Astrocyte (in vitro differentiated cells and primary cell): Measurements from ENCODE around the gene MED27. TPM values are rescaled to one million over a fixed set of nuclear protein-coding genes. Genes with fewer than 3 reads are reported as not detected.

Experiments
- DNase-seq: peaks from one replicate; pipeline ENCODE4 v3.0.0-alpha.2; 2010; ENCODE audit warnings: low read depth
- FAIRE-seq: peaks from 2 replicates; lab custom pipeline; 2011; peaks lifted over from hg19 to GRCh38; lab: Jason Lieb, UNC
- H2AFZ ChIP-seq: 2 replicates; pipeline ENCODE4 v1.6.0; 2012; ENCODE audit warnings: low read depth, low read length, inconsistent platforms
- H3K27ac ChIP-seq: 2 replicates; pipeline ENCODE4 v1.5.1; 2011; ENCODE audit warnings: low read depth, low read length, inconsistent platforms
- H3K27me3 ChIP-seq: 2 replicates; pipeline ENCODE4 v1.6.0; 2011; ENCODE audit warnings: low read length, inconsistent platforms; ENCODE audit not compliant: insufficient read depth
- H3K36me3 ChIP-seq: 2 replicates; pipeline ENCODE4 v1.5.1; 2011; ENCODE audit warnings: low read length, inconsistent platforms; ENCODE audit not compliant: insufficient read depth
- H3K4me1 ChIP-seq: 2 replicates; pipeline ENCODE4 v1.5.1; 2011; ENCODE audit warnings: low read length, inconsistent platforms; ENCODE audit not compliant: insufficient read depth
- H3K4me2 ChIP-seq: 2 replicates; pipeline ENCODE4 v1.6.0; 2012; ENCODE audit warnings: low read length, inconsistent platforms
- H3K4me3 ChIP-seq: 2 replicates; pipeline ENCODE4 v1.5.1; 2011; ENCODE audit warnings: low read depth, mild to moderate bottlenecking, low read length, inconsistent platforms; ENCODE audit not compliant: insufficient read depth
- H3K79me2 ChIP-seq: 2 replicates; pipeline ENCODE4 v1.6.0; 2012; ENCODE audit warnings: mild to moderate bottlenecking, low read length, inconsistent platforms; ENCODE audit not compliant: insufficient read depth
- H3K9ac ChIP-seq: 2 replicates; pipeline ENCODE4 v1.6.0; 2012; ENCODE audit warnings: mild to moderate bottlenecking, low read length, inconsistent platforms
- H3K9me3 ChIP-seq: 2 replicates; pipeline ENCODE4 v1.5.1; 2012; ENCODE audit warnings: low read depth, mild to moderate bottlenecking, low read length, inconsistent platforms; ENCODE audit not compliant: insufficient read depth
- H4K20me1 ChIP-seq: 2 replicates; pipeline ENCODE4 v1.6.0; 2012; ENCODE audit warnings: low read length, inconsistent platforms; ENCODE audit not compliant: insufficient read depth
- H3K27ac Mint-ChIP-seq: one replicate; pipeline ENCODE4 v1.8.0; 2021; ENCODE audit warnings: mild to moderate bottlenecking, mixed read lengths; ENCODE audit not compliant: unreplicated experiment
- H3K27me3 Mint-ChIP-seq: one replicate; pipeline ENCODE4 v1.8.0; 2021; ENCODE audit warnings: low read depth, mixed read lengths; ENCODE audit not compliant: unreplicated experiment
- H3K36me3 Mint-ChIP-seq: one replicate; pipeline ENCODE4 v1.8.0; 2021; ENCODE audit warnings: low read depth, mixed read lengths; ENCODE audit not compliant: unreplicated experiment
- H3K4me1 Mint-ChIP-seq: one replicate; pipeline ENCODE4 v1.8.0; 2021; ENCODE audit warnings: low read depth, mixed read lengths; ENCODE audit not compliant: unreplicated experiment
- H3K4me3 Mint-ChIP-seq: one replicate; pipeline ENCODE4 v1.8.0; 2021; ENCODE audit warnings: mild to moderate bottlenecking, moderate library complexity, mixed read lengths; ENCODE audit not compliant: unreplicated experiment
- H3K9me3 Mint-ChIP-seq: one replicate; pipeline ENCODE4 v1.8.0; 2021; ENCODE audit warnings: mild to moderate bottlenecking, mixed read lengths; ENCODE audit not compliant: unreplicated experiment
- EZH2 ChIP-seq: IDR thresholded peaks from 2 replicates; pipeline ENCODE4 v1.6.1; 2012; ENCODE audit warnings: mild to moderate bottlenecking, low read length, inconsistent platforms; ENCODE audit not compliant: insufficient read depth
- total RNA-seq: library from RNA; stranded (reverse); gene quantifications from 2 replicates; pipeline ENCODE4 v1.2.1, GENCODE V29; 2021
- TF ChIP-seq, protein P1 (sequence below): IDR thresholded peaks from 2 replicates; pipeline ENCODE4 v1.5.1; 2011; ENCODE audit warnings: low read depth, mild to moderate bottlenecking, inconsistent platforms, low read length, moderate library complexity; ENCODE audit not compliant: insufficient read depth

Gene MED27
- total RNA-seq, 1 donor from 2014 or later: 26.9 TPM

DNA sequence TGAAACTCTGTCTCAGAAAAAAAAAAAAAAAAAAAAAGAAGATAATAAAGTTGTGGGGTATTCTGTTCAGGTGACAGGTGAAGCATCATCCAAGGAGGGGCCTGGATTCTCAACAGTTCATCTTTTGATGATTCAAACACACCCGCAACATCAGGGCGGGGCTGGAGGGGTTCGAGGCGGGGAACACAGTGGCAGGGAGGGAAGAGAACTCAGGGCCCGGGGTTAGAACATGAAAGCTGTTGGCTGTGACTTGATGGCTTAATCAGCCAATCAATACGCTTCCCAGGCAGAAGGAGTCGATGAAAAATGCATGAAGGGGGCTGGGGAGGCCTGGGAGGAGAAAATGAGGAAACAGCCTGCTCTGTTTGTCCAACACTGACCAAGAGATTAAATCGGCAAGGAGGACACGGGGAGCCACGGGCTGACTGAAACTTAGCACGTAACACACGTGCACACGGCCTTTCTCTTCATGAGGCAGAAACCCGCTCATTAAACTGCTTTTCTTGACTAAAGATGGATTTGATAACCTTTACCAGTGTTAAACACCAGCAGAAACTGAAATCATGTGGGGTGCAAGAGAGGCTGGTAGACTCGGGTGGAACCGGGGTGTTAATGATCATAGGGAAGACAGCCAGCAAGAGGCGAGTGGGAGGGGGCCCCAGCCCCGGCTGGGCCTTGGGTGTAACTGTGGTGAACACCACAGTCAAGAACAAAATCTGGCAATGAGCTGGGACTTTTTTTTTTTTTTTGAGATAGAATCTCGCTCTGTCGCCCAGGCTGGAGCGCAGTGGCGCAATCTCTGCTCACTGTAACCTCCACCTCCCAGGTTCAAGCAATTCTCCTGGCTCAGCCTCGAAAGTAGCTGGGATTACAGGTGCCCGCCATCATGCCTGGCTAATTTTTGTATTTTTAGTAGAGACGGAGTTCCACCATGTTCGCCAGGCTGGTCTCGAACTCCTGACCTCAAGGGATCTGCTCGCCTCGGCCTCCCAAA is 234.1 kb downstream of the MED27 start:
- DNase-seq (no peak), FAIRE-seq (no peak)
- H3K36me3 ChIP-seq: no peaks in the 10 kb centered on the region
- no peak for TF ChIP-seq EZH2
- TF ChIP-seq, protein P1, sequence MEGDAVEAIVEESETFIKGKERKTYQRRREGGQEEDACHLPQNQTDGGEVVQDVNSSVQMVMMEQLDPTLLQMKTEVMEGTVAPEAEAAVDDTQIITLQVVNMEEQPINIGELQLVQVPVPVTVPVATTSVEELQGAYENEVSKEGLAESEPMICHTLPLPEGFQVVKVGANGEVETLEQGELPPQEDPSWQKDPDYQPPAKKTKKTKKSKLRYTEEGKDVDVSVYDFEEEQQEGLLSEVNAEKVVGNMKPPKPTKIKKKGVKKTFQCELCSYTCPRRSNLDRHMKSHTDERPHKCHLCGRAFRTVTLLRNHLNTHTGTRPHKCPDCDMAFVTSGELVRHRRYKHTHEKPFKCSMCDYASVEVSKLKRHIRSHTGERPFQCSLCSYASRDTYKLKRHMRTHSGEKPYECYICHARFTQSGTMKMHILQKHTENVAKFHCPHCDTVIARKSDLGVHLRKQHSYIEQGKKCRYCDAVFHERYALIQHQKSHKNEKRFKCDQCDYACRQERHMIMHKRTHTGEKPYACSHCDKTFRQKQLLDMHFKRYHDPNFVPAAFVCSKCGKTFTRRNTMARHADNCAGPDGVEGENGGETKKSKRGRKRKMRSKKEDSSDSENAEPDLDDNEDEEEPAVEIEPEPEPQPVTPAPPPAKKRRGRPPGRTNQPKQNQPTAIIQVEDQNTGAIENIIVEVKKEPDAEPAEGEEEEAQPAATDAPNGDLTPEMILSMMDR: no peak
- no peak overlapping the region for H3K4me3 Mint-ChIP-seq
- peaks cover 3% of the 10 kb centered on the region for H3K9me3 ChIP-seq
- no peaks in the 10 kb centered on the region for H3K79me2 ChIP-seq
- peaks cover 43% of the 10 kb centered on the region for H3K27me3 Mint-ChIP-seq
- H3K4me1 ChIP-seq: no peaks in the 10 kb centered on the region
- no peak overlapping the region for H3K27ac ChIP-seq
- peaks cover under 1% of the 10 kb centered on the region for H4K20me1 ChIP-seq
- no peaks in the 10 kb centered on the region for H3K9me3 Mint-ChIP-seq
- H3K4me3 ChIP-seq: no peak overlapping the region
- H3K4me1 Mint-ChIP-seq: no peaks in the 10 kb centered on the region
- peak overlapping the region; percentile 34 for H3K27ac Mint-ChIP-seq
- H3K36me3 Mint-ChIP-seq: no peaks in the 10 kb centered on the region
- H3K27me3 ChIP-seq: peaks cover 25% of the 10 kb centered on the region
- H3K9ac ChIP-seq: no peak overlapping the region
- no peak overlapping the region for H3K4me2 ChIP-seq
- no peak overlapping the region for H2AFZ ChIP-seq

DNA sequence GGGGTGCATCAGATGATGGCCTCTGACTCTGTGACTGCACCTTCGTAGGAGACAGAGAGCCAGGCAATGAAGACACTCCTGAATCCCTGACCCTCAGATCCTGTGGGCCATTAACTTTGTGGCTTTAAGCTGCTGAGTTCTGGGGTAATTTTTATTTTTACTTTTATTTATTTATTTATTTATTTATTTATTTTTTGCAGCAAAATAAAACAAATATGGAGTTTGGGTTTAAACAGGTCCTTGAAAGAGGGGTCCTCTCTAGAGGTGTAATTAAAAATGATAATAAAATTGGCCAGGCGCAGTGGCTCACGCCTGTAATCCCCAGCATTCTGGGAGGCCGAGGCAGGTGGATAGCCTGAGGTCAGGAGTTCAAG is 234.9 kb downstream of the MED27 start:
- Mint-ChIP-seq H3K27ac (no peak overlapping the region), H3K36me3 (no peaks in the 10 kb centered on the region), H3K9me3 (no peaks in the 10 kb centered on the region), H3K4me1 (no peaks in the 10 kb centered on the region), H3K27me3 (peaks cover 39% of the 10 kb centered on the region), H3K4me3 (no peak overlapping the region)
- peaks cover 6% of the 10 kb centered on the region for H3K4me1 ChIP-seq
- H3K4me2 ChIP-seq: no peak overlapping the region
- no peak overlapping the region for H3K4me3 ChIP-seq
- peaks cover 9% of the 10 kb centered on the region for H4K20me1 ChIP-seq
- DNase-seq: no peak
- no peak overlapping the region for H3K9ac ChIP-seq
- peaks cover 3% of the 10 kb centered on the region for H3K9me3 ChIP-seq
- TF ChIP-seq, protein P1: no peak
- no peak for TF ChIP-seq EZH2
- no peak overlapping the region for H2AFZ ChIP-seq
- no peaks in the 10 kb centered on the region for H3K79me2 ChIP-seq
- FAIRE-seq: no peak
- peaks cover 26% of the 10 kb centered on the region for H3K27me3 ChIP-seq
- no peaks in the 10 kb centered on the region for H3K36me3 ChIP-seq
- no peak overlapping the region for H3K27ac ChIP-seq
